ENCODE results near the gene ANKRD13A. TPM values are rescaled to one million over a fixed set of nuclear protein-coding genes. Genes with fewer than 3 reads are reported as not detected.
A peak's percentile ranks its signal among the peaks of the same experiment; 100 is the strongest.

ANKRD13A gene
- total RNA-seq = 68.0 TPM
- polyA plus RNA-seq (ENCODE audit: insufficient read depth, low read depth, low replicate concordance) = 23.2 TPM
- long read RNA-seq, donor 1, full-length matches to known transcripts = 1 of 1 reads
- long read RNA-seq, donor 1, partial matches to known transcripts = 0 of 1 reads
- long read RNA-seq, donor 1, other reads (novel, unspliced or antisense) = 0 of 1 reads
- long read RNA-seq, donor 2, full-length matches to known transcripts = 2 of 2 reads
- long read RNA-seq, donor 2, partial matches to known transcripts = 0 of 2 reads
- long read RNA-seq, donor 2, other reads (novel, unspliced or antisense) = 0 of 2 reads
- long read RNA-seq, donor 3, full-length matches to known transcripts = 4 of 4 reads
- long read RNA-seq, donor 3, partial matches to known transcripts = 0 of 4 reads
- long read RNA-seq, donor 3, other reads (novel, unspliced or antisense) = 0 of 4 reads
- long read RNA-seq, donor 4, full-length matches to known transcripts = 3 of 27 reads
- long read RNA-seq, donor 4, partial matches to known transcripts = 24 of 27 reads
- long read RNA-seq, donor 4, other reads (novel, unspliced or antisense) = 0 of 27 reads
- long read RNA-seq, donor 5, full-length matches to known transcripts = 1 of 1 reads
- long read RNA-seq, donor 5, partial matches to known transcripts = 0 of 1 reads
- long read RNA-seq, donor 5, other reads (novel, unspliced or antisense) = 0 of 1 reads
- long read RNA-seq, donor 6, partial matches to known transcripts = 0 of 1 reads
- long read RNA-seq, donor 6, other reads (novel, unspliced or antisense) = 0 of 1 reads
- long read RNA-seq, donor 7, full-length matches to known transcripts = 10 of 68 reads
- long read RNA-seq, donor 7, partial matches to known transcripts = 9 of 68 reads
- long read RNA-seq, donor 7, other reads (novel, unspliced or antisense) = 49 of 68 reads
- long read RNA-seq, donor 8, full-length matches to known transcripts = 3 of 50 reads
- long read RNA-seq, donor 8, partial matches to known transcripts = 47 of 50 reads
- long read RNA-seq, donor 8, other reads (novel, unspliced or antisense) = 0 of 50 reads
- long read RNA-seq, donor 9, full-length matches to known transcripts = 2 of 2 reads
- long read RNA-seq, donor 9, partial matches to known transcripts = 0 of 2 reads
- long read RNA-seq, donor 9, other reads (novel, unspliced or antisense) = 0 of 2 reads
- long read RNA-seq, donor 10, full-length matches to known transcripts = 5 of 5 reads
- long read RNA-seq, donor 10, partial matches to known transcripts = 0 of 5 reads
- long read RNA-seq, donor 10, other reads (novel, unspliced or antisense) = 0 of 5 reads

- Histone ChIP-seq H3K4me1 (ENCODE audit: control insufficient read depth in 2 of 3, insufficient read depth in 2 of 3, low read depth in 1 of 3, low read length in 3 of 3) (peaks cover 0 to 18% (median 8%) of the 10 kb centered on the region in 3 donors), H3K36me3 (ENCODE audit: control insufficient read depth in 2 of 3, insufficient read depth in 3 of 3, low read length in 3 of 3) (no peaks in the 10 kb centered on the region), H3K27me3 (ENCODE audit: control insufficient read depth, insufficient read depth, low read length) (no peaks in the 10 kb centered on the region), H3K9me3 (ENCODE audit: control insufficient read depth in 2 of 3, insufficient read depth in 1 of 3, low read length in 3 of 3) (no peaks in the 10 kb centered on the region), H3K9ac (ENCODE audit: low read length in 3 of 3) (peak within 1 kb of the TSS; percentile 42 to 91 (median 82)), H3K27ac (ENCODE audit: low read depth in 2 of 2, low read length in 2 of 2) (peak within 1 kb of the TSS; percentile 82 to 87), H3K4me3 (ENCODE audit: low read length in 3 of 3) (peak within 1 kb of the TSS; percentile 90 to 94 (median 94))
- no peak for FAIRE-seq
- TF ChIP-seq, protein P1, sequence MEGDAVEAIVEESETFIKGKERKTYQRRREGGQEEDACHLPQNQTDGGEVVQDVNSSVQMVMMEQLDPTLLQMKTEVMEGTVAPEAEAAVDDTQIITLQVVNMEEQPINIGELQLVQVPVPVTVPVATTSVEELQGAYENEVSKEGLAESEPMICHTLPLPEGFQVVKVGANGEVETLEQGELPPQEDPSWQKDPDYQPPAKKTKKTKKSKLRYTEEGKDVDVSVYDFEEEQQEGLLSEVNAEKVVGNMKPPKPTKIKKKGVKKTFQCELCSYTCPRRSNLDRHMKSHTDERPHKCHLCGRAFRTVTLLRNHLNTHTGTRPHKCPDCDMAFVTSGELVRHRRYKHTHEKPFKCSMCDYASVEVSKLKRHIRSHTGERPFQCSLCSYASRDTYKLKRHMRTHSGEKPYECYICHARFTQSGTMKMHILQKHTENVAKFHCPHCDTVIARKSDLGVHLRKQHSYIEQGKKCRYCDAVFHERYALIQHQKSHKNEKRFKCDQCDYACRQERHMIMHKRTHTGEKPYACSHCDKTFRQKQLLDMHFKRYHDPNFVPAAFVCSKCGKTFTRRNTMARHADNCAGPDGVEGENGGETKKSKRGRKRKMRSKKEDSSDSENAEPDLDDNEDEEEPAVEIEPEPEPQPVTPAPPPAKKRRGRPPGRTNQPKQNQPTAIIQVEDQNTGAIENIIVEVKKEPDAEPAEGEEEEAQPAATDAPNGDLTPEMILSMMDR (IDR thresholded peaks at IDR 0.05; ENCODE audit: borderline replicate concordance, extremely low read depth, insufficient read depth) = no peak
- intact Hi-C loops (cut with DNase I) = no loop called here
- DNase-seq = peak; percentile 94 to 97 (median 95)
Measured at GRCh38 chr12:109998904-109999648, at the start of gene ANKRD13A. Gene ANKRD13A, plus strand, starts transcription at chr12:109999430. Its CDS starts 259 bp downstream, at chr12:109999689.

GRCh38 chr12:109950625-109951024, 48.6 kb upstream of the ANKRD13A start:
- Histone ChIP-seq H3K9me3 (ENCODE audit: control insufficient read depth in 2 of 3, insufficient read depth in 1 of 3, low read length in 3 of 3) (no peaks in the 10 kb centered on the region), H3K27ac (ENCODE audit: low read depth in 2 of 2, low read length in 2 of 2) (peak overlapping the region; percentile 7 to 91), H3K9ac (ENCODE audit: low read length in 3 of 3) (peak overlapping the region in 1 of 3 donors; percentile 21), H3K36me3 (ENCODE audit: control insufficient read depth in 2 of 3, insufficient read depth in 3 of 3, low read length in 3 of 3) (peaks cover 8 to 14% (median 11%) of the 10 kb centered on the region in 3 donors), H3K27me3 (ENCODE audit: control insufficient read depth, insufficient read depth, low read length) (no peaks in the 10 kb centered on the region), H3K4me3 (ENCODE audit: low read length in 3 of 3) (no peak overlapping the region), H3K4me1 (ENCODE audit: control insufficient read depth in 2 of 3, insufficient read depth in 2 of 3, low read depth in 1 of 3, low read length in 3 of 3) (peaks cover 4 to 37% (median 32%) of the 10 kb centered on the region in 3 donors)
- FAIRE-seq (no peak), DNase-seq (no peak)
- intact Hi-C loops (cut with DNase I) = no loop called here
- TF ChIP-seq, protein P1 (IDR thresholded peaks at IDR 0.05; ENCODE audit: borderline replicate concordance, extremely low read depth, insufficient read depth) = no peak

DNA sequence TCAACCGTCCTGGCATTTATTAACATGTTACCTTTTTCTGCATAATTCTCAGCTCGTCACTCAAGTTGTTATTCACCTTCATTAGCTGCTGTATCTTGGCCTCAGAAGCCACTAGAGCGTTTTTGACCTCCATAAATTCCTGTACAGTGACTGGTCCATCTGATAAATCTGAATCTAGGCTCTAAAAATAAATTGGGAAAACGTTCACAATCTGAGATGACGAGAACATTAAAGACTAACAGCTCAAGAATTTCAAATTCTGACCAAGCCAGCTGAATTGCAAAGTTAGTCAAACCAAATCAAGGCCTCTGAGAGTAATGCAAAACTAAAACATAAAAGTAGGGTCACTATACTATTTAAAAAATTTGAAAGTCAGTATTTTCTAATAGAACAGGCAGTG, 48.1 kb upstream of the ANKRD13A start:
- DNase-seq = no peak
- no peak overlapping the region for H3K4me3 ChIP-seq (ENCODE audit: low read length in 3 of 3)
- peak overlapping the region in 1 of 3 donors; percentile 21 for H3K9ac ChIP-seq (ENCODE audit: low read length in 3 of 3)
- H3K36me3 ChIP-seq (ENCODE audit: control insufficient read depth in 2 of 3, insufficient read depth in 3 of 3, low read length in 3 of 3) = peaks cover 8 to 14% (median 12%) of the 10 kb centered on the region in 3 donors
- H3K27ac ChIP-seq (ENCODE audit: low read depth in 2 of 2, low read length in 2 of 2) = peak overlapping the region; percentile 7 to 91
- TF ChIP-seq, protein P1 (IDR thresholded peaks at IDR 0.05; ENCODE audit: borderline replicate concordance, extremely low read depth, insufficient read depth) = no peak
- peak; percentile 38 for FAIRE-seq
- peaks cover 4 to 37% (median 32%) of the 10 kb centered on the region in 3 donors for H3K4me1 ChIP-seq (ENCODE audit: control insufficient read depth in 2 of 3, insufficient read depth in 2 of 3, low read depth in 1 of 3, low read length in 3 of 3)
- intact Hi-C loops (cut with DNase I) = no loop called here
- H3K9me3 ChIP-seq (ENCODE audit: control insufficient read depth in 2 of 3, insufficient read depth in 1 of 3, low read length in 3 of 3) = no peaks in the 10 kb centered on the region
- no peaks in the 10 kb centered on the region for H3K27me3 ChIP-seq (ENCODE audit: control insufficient read depth, insufficient read depth, low read length)
